ENCODE measurements around the gene ABL1.
A peak's percentile ranks its signal among the peaks of the same experiment; 100 is the strongest.

DNA sequence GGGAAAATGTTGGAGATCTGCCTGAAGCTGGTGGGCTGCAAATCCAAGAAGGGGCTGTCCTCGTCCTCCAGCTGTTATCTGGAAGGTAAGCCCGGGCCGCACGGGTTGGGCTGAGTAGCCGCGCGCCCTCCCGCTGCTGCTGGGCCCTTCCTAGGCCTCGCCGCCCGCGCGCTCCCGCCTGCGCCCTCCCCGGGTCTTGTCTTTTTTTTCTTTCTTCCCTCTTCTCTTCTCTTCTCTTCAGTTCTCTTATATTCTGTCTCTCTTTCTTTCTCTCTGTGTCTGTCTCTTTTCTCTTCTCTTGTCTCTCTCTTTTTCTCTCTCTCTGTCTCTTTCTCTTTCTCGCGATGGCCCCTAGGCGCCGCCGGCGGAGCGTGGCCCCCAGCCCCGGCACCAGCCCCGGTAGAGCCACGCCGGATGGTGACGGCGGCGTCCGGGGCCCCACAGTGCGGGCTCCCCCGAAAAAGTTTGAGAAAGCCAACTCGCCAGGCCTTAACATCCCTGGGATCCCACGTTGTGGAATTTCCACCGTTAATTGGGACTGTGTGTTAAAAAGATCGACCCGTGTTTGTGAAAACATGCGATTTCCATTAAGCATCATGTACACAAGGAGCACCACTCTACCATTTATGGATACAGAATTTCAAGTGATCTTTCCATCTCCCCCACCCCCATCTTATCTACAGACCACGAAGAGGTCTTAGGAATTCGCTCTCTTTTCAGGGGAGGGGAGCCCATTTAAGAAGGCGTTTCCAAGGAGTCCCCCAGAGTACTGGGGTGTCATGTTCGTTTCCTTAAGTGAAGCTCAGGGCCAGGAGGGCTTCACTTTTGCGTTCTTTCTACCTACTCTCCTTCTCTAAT, 616 bp downstream of the ABL1 start:
- no peak for TF ChIP-seq SP1 (IDR thresholded peaks at IDR 0.05)
- TF ChIP-seq NFRKB (IDR thresholded peaks at IDR 0.05), result no peak
- no peak for TF ChIP-seq TARDBP (IDR thresholded peaks at IDR 0.05)
- no peak for TF ChIP-seq ARNT (IDR thresholded peaks at IDR 0.05)
- no peak for TF ChIP-seq BHLHE40 (IDR thresholded peaks at IDR 0.05; ENCODE audit: borderline replicate concordance)
- no peak for TF ChIP-seq FOXM1 (IDR thresholded peaks at IDR 0.05; ENCODE audit: borderline replicate concordance)
- TF ChIP-seq LEF1 (IDR thresholded peaks at IDR 0.05; ENCODE audit: borderline replicate concordance), result no peak
- peak; percentile 46; the same call in 1 of the 2 replicates for TF ChIP-seq L3MBTL2 (conservative IDR thresholded peaks at IDR 0.05)
